H9 (cell line): ENCODE measurements around the gene MALRD1. TPM values are rescaled to one million over a fixed set of nuclear protein-coding genes. Genes with fewer than 3 reads are reported as not detected.

Experiments
- DNase-seq: peaks from one replicate; pipeline ENCODE4 v3.0.0-alpha.2; 2017
- H2AFZ ChIP-seq: one replicate; pipeline ENCODE4 v1.6.1; 2013; ENCODE audit warnings: mild to moderate bottlenecking, low read length, control low read depth, moderate library complexity
- H2AK5ac ChIP-seq: 2 replicates; pipeline ENCODE4 v1.6.1; 2013; ENCODE audit warnings: low read length, control low read depth, mixed read lengths; ENCODE audit not compliant: insufficient read length
- H2BK120ac ChIP-seq: one replicate; pipeline ENCODE4 v1.6.1; 2013; ENCODE audit warnings: low read depth, mild to moderate bottlenecking, low read length, control low read depth, inconsistent platforms; ENCODE audit not compliant: poor library complexity, severe bottlenecking
- H2BK12ac ChIP-seq: 2 replicates; pipeline ENCODE4 v1.6.1; 2013; ENCODE audit warnings: low read length, control low read depth, mixed read lengths, low read depth; ENCODE audit not compliant: insufficient read length
- H2BK15ac ChIP-seq: 2 replicates; pipeline ENCODE4 v1.6.1; 2013; ENCODE audit warnings: low read depth, low read length, control low read depth
- H2BK20ac ChIP-seq: one replicate; pipeline ENCODE4 v1.6.1; 2013; ENCODE audit warnings: low read depth, mild to moderate bottlenecking, low read length, control low read depth, inconsistent platforms; ENCODE audit not compliant: poor library complexity, severe bottlenecking
- H2BK5ac ChIP-seq: 2 replicates; pipeline ENCODE4 v1.6.1; 2013; ENCODE audit warnings: low read length, control low read depth, mixed read lengths; ENCODE audit not compliant: insufficient read length
- H3K14ac ChIP-seq: 2 replicates; pipeline ENCODE4 v1.6.1; 2013; ENCODE audit warnings: low read length, control low read depth; ENCODE audit not compliant: insufficient read depth
- H3K18ac ChIP-seq: 2 replicates; pipeline ENCODE4 v1.6.1; 2013; ENCODE audit warnings: low read depth, mild to moderate bottlenecking, mixed read lengths, low read length, control low read depth; ENCODE audit not compliant: insufficient read length
- H3K23ac ChIP-seq: 2 replicates; pipeline ENCODE4 v1.6.1; 2013; ENCODE audit warnings: low read length, control low read depth, mixed read lengths, low read depth; ENCODE audit not compliant: insufficient read length
- H3K23me2 ChIP-seq: 2 replicates; pipeline ENCODE4 v1.6.1; 2013; ENCODE audit warnings: low read depth, mild to moderate bottlenecking, mixed read lengths, low read length, control low read depth; ENCODE audit not compliant: insufficient read length, poor library complexity, severe bottlenecking
- H3K27ac ChIP-seq: 2 replicates; pipeline ENCODE4 v1.5.1; 2013; ENCODE audit warnings: low read length, control low read depth, mixed read lengths, low read depth; ENCODE audit not compliant: insufficient read length
- H3K27me3 ChIP-seq: 2 replicates; pipeline ENCODE4 v1.6.1; 2013; ENCODE audit warnings: low read length, control low read depth, inconsistent platforms; ENCODE audit not compliant: insufficient read depth
- H3K4ac ChIP-seq: 2 replicates; pipeline ENCODE4 v1.6.1; 2013; ENCODE audit warnings: low read depth, mild to moderate bottlenecking, control low read depth, inconsistent platforms, low read length, moderate library complexity
- H3K4me1 ChIP-seq: 2 replicates; pipeline ENCODE4 v1.6.1; 2013; ENCODE audit warnings: low read length, control low read depth, inconsistent platforms; ENCODE audit not compliant: insufficient read depth
- H3K4me2 ChIP-seq: 2 replicates; pipeline ENCODE4 v1.6.1; 2013; ENCODE audit warnings: low read length, control low read depth, mixed read lengths; ENCODE audit not compliant: insufficient read length, insufficient read depth
- H3K56ac ChIP-seq: 2 replicates; pipeline ENCODE4 v1.6.1; 2013; ENCODE audit warnings: low read depth, mild to moderate bottlenecking, mixed read lengths, low read length, control low read depth; ENCODE audit not compliant: insufficient read length
- H3K79me1 ChIP-seq: 2 replicates; pipeline ENCODE4 v1.6.1; 2013; ENCODE audit warnings: low read depth, mild to moderate bottlenecking, moderate library complexity, low read length, control low read depth, inconsistent platforms; ENCODE audit not compliant: insufficient read depth, poor library complexity, severe bottlenecking
- H3K79me2 ChIP-seq: 2 replicates; pipeline ENCODE4 v1.6.1; 2013; ENCODE audit warnings: low read length, control low read depth, inconsistent platforms; ENCODE audit not compliant: insufficient read depth
- H3K9ac ChIP-seq: 2 replicates; pipeline ENCODE4 v1.6.1; 2013; ENCODE audit warnings: low read length, control low read depth, mixed read lengths; ENCODE audit not compliant: insufficient read length; ENCODE audit errors: extremely low read depth
- H3K9me3 ChIP-seq: one replicate; pipeline ENCODE4 v1.6.1; 2013; ENCODE audit warnings: low read depth, low read length, inconsistent platforms; ENCODE audit not compliant: control insufficient read depth
- H3T11ph ChIP-seq: one replicate; pipeline ENCODE4 v1.6.1; 2013; ENCODE audit warnings: mild to moderate bottlenecking, low read length, control low read depth, inconsistent platforms
- H4K20me1 ChIP-seq: one replicate; pipeline ENCODE4 v1.6.1; 2013; ENCODE audit not compliant: control insufficient read depth, insufficient read length, insufficient read depth
- H4K5ac ChIP-seq: 2 replicates; pipeline ENCODE4 v1.6.1; 2013; ENCODE audit warnings: low read depth, mild to moderate bottlenecking, mixed read lengths, low read length, control low read depth; ENCODE audit not compliant: insufficient read length
- H4K8ac ChIP-seq: replicated peaks from 2 replicates; pipeline ENCODE4 v1.6.1; 2013; ENCODE audit warnings: low read length, control low read depth, mixed read lengths, low read depth; ENCODE audit not compliant: insufficient read length
- H4K91ac ChIP-seq: 2 replicates; pipeline ENCODE4 v1.6.1; 2013; ENCODE audit warnings: low read depth, mild to moderate bottlenecking, moderate library complexity, mixed read lengths, low read length, control low read depth; ENCODE audit not compliant: insufficient read length
- H3K27ac Mint-ChIP-seq, 3 experiments: 2 replicates in 2 of 3; 3 replicates in 1 of 3; pipeline ENCODE4 v1.8.0; 2020 to 2021; ENCODE audit warnings: mixed read lengths in 3 of 3, mild to moderate bottlenecking in 1 of 3, moderate library complexity in 1 of 3
- H3K27me3 Mint-ChIP-seq: 2 replicates; pipeline ENCODE4 v1.8.0; 2021; ENCODE audit warnings: low read depth, mild to moderate bottlenecking, moderate library complexity, mixed read lengths
- H3K36me3 Mint-ChIP-seq, 3 experiments: 2 replicates in 2 of 3; 3 replicates in 1 of 3; pipeline ENCODE4 v1.8.0; 2020 to 2021; ENCODE audit warnings: low read depth in 3 of 3, mixed read lengths in 3 of 3; ENCODE audit not compliant: insufficient read depth in 1 of 3
- H3K4me1 Mint-ChIP-seq, 2 experiments: 2 replicates each; pipeline ENCODE4 v1.8.0; 2020; ENCODE audit warnings: mixed read lengths in 2 of 2
- H3K4me3 Mint-ChIP-seq, 2 experiments: 2 replicates in 1 of 2; 3 replicates in 1 of 2; pipeline ENCODE4 v1.8.0; 2020 to 2021; ENCODE audit warnings: mild to moderate bottlenecking in 2 of 2, mixed read lengths in 2 of 2, moderate library complexity in 1 of 2
- H3K9me3 Mint-ChIP-seq, 2 experiments: 2 replicates in 1 of 2; 3 replicates in 1 of 2; pipeline ENCODE4 v1.8.0; 2020; ENCODE audit warnings: mild to moderate bottlenecking in 2 of 2, mixed read lengths in 2 of 2, moderate library complexity in 1 of 2
- CTCF ChIP-seq: fragments of 200-600 bp; sonication (generic); conservative IDR thresholded peaks from 3 replicates; pipeline ENCODE4 v1.8.0; 2021; ENCODE audit warnings: antibody characterized with exemption, mild to moderate bottlenecking
- WGBS: extraction: QIAGEN DNeasy Blood & Tissue Kit; methylation state at CpG from one replicate; pipeline ENCODE4 v1.1.7; 2013; ENCODE audit warnings: missing lambda C conversion rate, low lambda C conversion rate, mixed read lengths; ENCODE audit not compliant: insufficient read length; ENCODE audit errors: extremely low coverage; 5-methylcytosine and 5-hydroxymethylcytosine counted together
- total RNA-seq: library from RNA; stranded (reverse); gene quantifications from 2 replicates; pipeline ENCODE4 v1.2.1, GENCODE V29; 2021

Gene MALRD1
- total RNA-seq, 1 experiment from 2014 or later: 0.20 TPM

- no peak overlapping the region for H3K23ac ChIP-seq
- H2BK120ac ChIP-seq: no peak overlapping the region
- Mint-ChIP-seq H3K27me3 (no peaks in the 10 kb centered on the region), H3K36me3 (no peaks in the 10 kb centered on the region), H3K4me1 (peaks cover 5% of the 10 kb centered on the region in 2 experiments; a peak in 3 of 4 replicates), H3K27ac (no peak overlapping the region), H3K4me3 (no peak overlapping the region), H3K9me3 (peaks cover 0 to 2% of the 10 kb centered on the region in 2 experiments; a peak in 1 of 5 replicates)
- DNase-seq: no peak
- no peaks in the 10 kb centered on the region for H4K20me1 ChIP-seq
- H4K91ac ChIP-seq: no peak overlapping the region
- H3K4me2 ChIP-seq: no peak overlapping the region
- no peak overlapping the region for H3K9ac ChIP-seq
- no CpG with 5 or more reads among the region's 3 CpGs for WGBS
- H2BK12ac ChIP-seq: no peak overlapping the region
- no peak overlapping the region for H3K56ac ChIP-seq
- H3K79me2 ChIP-seq: no peaks in the 10 kb centered on the region
- no peak overlapping the region for H3K27ac ChIP-seq
- H3K27me3 ChIP-seq: no peaks in the 10 kb centered on the region
- no peaks in the 10 kb centered on the region for H3K23me2 ChIP-seq
- H4K8ac ChIP-seq: no peak overlapping the region
- H2BK5ac ChIP-seq: no peak overlapping the region
- H2AK5ac ChIP-seq: no peak overlapping the region
- no peak overlapping the region for H2BK15ac ChIP-seq
- no peak overlapping the region for H3K4ac ChIP-seq
- H2AFZ ChIP-seq: no peak overlapping the region
- no peak overlapping the region for H3T11ph ChIP-seq
- TF ChIP-seq CTCF: no peak
- H3K79me1 ChIP-seq: no peaks in the 10 kb centered on the region
- no peak overlapping the region for H3K18ac ChIP-seq
- H2BK20ac ChIP-seq: no peak overlapping the region
- no peak overlapping the region for H3K14ac ChIP-seq
- peaks cover 3% of the 10 kb centered on the region; the same call in 1 of the 2 replicates for H3K4me1 ChIP-seq
- H3K9me3 ChIP-seq: no peaks in the 10 kb centered on the region
- H4K5ac ChIP-seq: no peak overlapping the region
These were observed 492.7 kb downstream of the MALRD1 start for GRCh38 chr10:19541299-19541698.
